HAP-1 (cell line): ENCODE data around the gene CNP.
"Not testable (repeated sequence)": the region's sequence is repeated elsewhere in the genome, so short reads cannot be mapped to it uniquely, and the experiment has no call there.

Source experiments
- DNase-seq, 2 experiments: peaks; one replicate each; pipeline ENCODE4 v3.0.0-alpha.2; 2016 to 2020; ENCODE audit warnings: low spot score in 2 of 2
- H3K27me3 ChIP-seq: fragments of 250-450 bp; sonication (Bioruptor Pico); 2 replicates; pipeline ENCODE4 v1.5.1; 2020; ENCODE audit warnings: low read depth, mild to moderate bottlenecking, moderate library complexity
- H3K36me3 ChIP-seq: fragments of 250-450 bp; sonication (Bioruptor Pico); replicated peaks from 2 replicates; pipeline ENCODE4 v1.5.1; 2020; ENCODE audit warnings: mild to moderate bottlenecking
- H3K4me1 ChIP-seq: fragments of 250-450 bp; sonication (Bioruptor Pico); 2 replicates; pipeline ENCODE4 v1.5.1; 2020; ENCODE audit warnings: mild to moderate bottlenecking
- H3K4me3 ChIP-seq: fragments of 250-450 bp; sonication (Bioruptor Pico); 2 replicates; pipeline ENCODE4 v1.5.1; 2020; ENCODE audit warnings: mild to moderate bottlenecking, moderate library complexity
- H3K9me3 ChIP-seq: fragments of 250-450 bp; sonication (Bioruptor Pico); 2 replicates; pipeline ENCODE4 v1.5.1; 2020; ENCODE audit warnings: mild to moderate bottlenecking, moderate library complexity
- in situ Hi-C: fragments of 300-500 bp; cut with MboI; formaldehyde crosslinking; loops from 3 replicates; pipeline ENCODE4 v1.14.3; 2020; ENCODE audit warnings: low sequenced_read_pairs, inconsistent platforms, mixed read lengths

Gene CNP

DNA sequence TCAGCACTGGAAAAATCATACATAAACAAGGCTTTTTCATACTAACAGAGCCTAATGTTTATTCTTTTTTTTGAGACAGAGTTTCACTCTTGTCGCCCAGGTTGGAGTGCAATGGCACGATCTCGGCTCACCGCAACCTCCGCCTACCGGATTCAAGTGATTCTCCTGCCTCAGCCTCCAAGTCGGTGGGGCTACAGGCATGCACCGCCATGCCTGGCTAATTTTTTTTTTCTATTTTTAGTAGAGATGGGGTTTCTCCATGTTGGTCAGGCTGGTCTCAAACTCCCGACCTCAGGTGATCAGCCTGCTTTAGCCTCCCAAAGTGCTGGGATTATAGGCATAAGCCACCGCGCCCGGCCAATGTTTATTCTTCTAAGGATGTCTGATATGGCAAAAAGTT lies 47.1 kb downstream of the CNP start:
- H3K4me3 ChIP-seq, DNase-seq, in situ Hi-C loops, H3K9me3 ChIP-seq, H3K27me3 ChIP-seq: not testable (repeated sequence)
- H3K36me3 ChIP-seq = peaks cover 21% of the 10 kb centered on the region; the same call in 1 of the 2 replicates
- peaks cover 39% of the 10 kb centered on the region for H3K4me1 ChIP-seq

DNA sequence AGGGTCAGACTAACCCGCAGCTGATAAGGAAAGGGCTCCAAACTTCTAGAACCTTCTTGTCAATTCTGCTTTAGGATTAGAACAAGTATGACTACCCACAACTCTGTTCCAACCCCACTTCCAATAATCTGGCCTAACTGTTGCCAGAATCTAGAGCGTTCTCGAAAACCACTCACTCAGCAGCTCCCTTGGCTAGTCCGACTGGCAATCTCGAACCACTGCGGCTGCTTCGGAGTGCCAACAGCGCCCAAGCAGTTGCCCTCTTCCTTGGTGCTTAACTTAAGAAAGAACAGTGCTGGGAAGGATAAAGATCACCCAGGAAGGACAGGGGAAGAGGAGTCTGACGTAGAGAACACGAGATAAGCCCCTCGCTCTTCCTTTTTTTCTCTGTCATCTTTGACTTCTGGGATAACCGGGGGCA lies 49.8 kb downstream of the CNP start:
- no peaks in the 10 kb centered on the region for H3K9me3 ChIP-seq
- DNase-seq = no peak
- in situ Hi-C loops = no loop called here
- peak overlapping the region; percentile 91 for H3K4me3 ChIP-seq
- H3K4me1 ChIP-seq = peaks cover 30% of the 10 kb centered on the region
- peaks cover 7% of the 10 kb centered on the region for H3K36me3 ChIP-seq
- H3K27me3 ChIP-seq = no peaks in the 10 kb centered on the region

DNA sequence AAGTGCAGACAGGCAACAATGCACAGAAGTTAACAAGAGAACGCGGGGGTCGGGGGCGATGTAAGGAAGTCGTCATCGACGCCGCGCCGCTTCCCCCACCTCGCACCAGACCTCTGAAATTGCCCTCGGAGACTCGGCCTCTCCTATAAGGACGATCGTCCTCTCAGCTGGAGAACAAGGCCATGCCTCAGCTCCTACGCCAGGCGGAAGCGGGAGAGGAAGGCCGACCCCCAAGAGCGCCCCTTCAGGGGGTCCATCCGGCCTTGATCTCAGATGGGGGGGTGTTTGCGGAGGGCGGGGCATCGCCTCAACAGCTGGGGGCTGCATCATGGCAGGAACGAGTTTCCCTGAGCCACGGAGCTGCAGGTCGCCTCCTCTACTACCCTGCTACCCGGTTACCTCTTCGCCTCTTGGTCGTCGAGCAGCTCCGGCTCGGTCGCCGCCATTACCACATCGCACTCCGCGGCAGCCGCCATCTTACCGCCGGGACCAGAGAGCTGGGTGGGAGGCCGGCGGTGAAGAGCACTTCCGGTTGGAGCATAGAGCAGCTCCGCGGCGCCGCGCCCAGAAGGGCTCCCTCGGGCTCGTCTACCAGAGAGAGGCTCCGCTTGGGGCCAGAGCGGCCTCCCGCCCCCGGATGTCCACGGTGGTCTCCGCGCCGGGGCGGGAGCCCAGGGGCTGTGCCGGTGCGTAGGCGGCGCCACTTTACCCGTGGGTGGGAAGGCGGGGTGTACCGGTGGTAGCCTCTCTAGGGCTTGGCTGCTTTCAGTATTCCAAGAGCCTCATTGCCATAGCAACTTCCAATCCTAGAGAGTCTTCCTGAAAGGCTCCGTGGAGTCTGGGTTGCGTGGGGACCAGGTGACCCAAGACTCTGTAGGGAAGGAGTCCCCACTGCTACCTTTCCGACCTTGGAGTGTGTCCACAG lies 50.6 kb downstream of the CNP start, which contains the start of gene DNAJC7:
Gene DNAJC7, minus strand, starts transcription at position 499 of the 925 bp plus-strand sequence. Its CDS starts 23 bp downstream, at position 476.
- Histone ChIP-seq H3K36me3 (peaks cover 3% of the 10 kb centered on the region), H3K9me3 (no peaks in the 10 kb centered on the region), H3K4me3 (peak within 1 kb of the TSS; percentile 91), H3K4me1 (peaks cover 22% of the 10 kb centered on the region), H3K27me3 (no peaks in the 10 kb centered on the region)
- DNase-seq = peak; percentile 94
- in situ Hi-C loops = no loop called here

DNA sequence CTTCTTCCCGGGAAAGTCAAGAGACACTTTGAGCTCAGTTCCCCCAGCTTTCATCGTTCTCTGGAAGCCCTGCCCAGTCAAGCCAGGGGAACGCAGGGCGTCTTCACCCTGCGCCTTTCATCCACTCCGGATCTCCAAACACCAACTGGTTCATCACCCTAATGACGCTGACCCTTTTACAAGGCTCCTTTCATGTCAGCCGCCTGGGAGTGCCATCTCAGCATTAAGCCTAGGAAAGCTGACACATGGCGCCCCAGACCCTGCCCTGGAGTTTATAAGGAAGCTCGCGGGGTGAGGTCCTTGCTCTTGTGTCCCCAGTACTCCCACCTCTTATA lies 51.2 kb downstream of the CNP start:
- DNase-seq = no peak
- H3K36me3 ChIP-seq = peaks cover 8% of the 10 kb centered on the region
- H3K4me1 ChIP-seq = peaks cover 16% of the 10 kb centered on the region
- in situ Hi-C loops = no loop called here
- H3K9me3 ChIP-seq = no peaks in the 10 kb centered on the region
- no peaks in the 10 kb centered on the region for H3K27me3 ChIP-seq
- peak overlapping the region; percentile 91 for H3K4me3 ChIP-seq

DNA sequence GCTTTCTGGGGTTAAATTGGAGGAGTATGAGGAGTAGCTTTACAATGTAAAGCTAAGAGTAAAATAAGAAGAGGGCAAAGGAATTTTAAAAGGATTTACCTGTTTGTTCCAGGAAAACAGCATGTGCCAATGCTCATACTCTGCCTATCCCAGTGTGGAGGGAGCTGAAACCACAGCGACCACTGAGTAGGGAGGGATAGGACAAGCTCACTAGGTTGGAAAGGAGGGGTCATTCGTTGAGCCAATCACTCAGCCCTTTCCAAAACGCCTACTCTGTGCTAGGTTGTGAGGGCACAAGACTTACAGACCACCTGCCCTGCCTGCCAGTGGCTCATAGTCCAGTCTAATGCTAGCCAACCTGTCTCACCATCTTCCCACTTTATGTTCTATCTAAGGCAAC lies 51.7 kb downstream of the CNP start:
- H3K36me3 ChIP-seq = peaks cover 13% of the 10 kb centered on the region
- H3K27me3 ChIP-seq = no peaks in the 10 kb centered on the region
- peak overlapping the region; percentile 91 for H3K4me3 ChIP-seq
- no peak for DNase-seq
- no peaks in the 10 kb centered on the region for H3K9me3 ChIP-seq
- in situ Hi-C loops = no loop called here
- H3K4me1 ChIP-seq = peaks cover 11% of the 10 kb centered on the region

DNA sequence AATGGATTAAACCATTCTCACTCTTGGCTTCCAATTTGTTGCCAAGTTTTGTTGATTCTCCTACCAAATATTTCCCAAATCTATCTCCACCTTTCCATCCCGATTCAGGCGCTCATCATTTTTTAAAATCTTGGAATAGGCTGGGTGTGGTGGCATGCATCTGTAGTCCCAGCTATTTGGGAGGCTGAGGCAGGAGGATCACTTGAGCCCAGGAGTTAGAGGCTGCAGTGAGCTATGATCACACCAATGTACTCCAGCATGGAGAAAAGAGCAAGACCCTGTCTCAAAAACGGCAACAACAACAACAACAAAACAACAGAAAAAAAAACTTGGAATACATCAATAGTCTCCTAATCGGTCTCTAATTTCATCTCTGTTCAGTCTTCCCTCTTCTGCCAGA lies 52.4 kb downstream of the CNP start:
- DNase-seq = no peak
- in situ Hi-C loops = no loop called here
- H3K27me3 ChIP-seq = no peaks in the 10 kb centered on the region
- peaks cover 19% of the 10 kb centered on the region for H3K36me3 ChIP-seq
- no peak overlapping the region for H3K4me3 ChIP-seq
- H3K9me3 ChIP-seq = no peaks in the 10 kb centered on the region
- H3K4me1 ChIP-seq = peaks cover 7% of the 10 kb centered on the region

DNA sequence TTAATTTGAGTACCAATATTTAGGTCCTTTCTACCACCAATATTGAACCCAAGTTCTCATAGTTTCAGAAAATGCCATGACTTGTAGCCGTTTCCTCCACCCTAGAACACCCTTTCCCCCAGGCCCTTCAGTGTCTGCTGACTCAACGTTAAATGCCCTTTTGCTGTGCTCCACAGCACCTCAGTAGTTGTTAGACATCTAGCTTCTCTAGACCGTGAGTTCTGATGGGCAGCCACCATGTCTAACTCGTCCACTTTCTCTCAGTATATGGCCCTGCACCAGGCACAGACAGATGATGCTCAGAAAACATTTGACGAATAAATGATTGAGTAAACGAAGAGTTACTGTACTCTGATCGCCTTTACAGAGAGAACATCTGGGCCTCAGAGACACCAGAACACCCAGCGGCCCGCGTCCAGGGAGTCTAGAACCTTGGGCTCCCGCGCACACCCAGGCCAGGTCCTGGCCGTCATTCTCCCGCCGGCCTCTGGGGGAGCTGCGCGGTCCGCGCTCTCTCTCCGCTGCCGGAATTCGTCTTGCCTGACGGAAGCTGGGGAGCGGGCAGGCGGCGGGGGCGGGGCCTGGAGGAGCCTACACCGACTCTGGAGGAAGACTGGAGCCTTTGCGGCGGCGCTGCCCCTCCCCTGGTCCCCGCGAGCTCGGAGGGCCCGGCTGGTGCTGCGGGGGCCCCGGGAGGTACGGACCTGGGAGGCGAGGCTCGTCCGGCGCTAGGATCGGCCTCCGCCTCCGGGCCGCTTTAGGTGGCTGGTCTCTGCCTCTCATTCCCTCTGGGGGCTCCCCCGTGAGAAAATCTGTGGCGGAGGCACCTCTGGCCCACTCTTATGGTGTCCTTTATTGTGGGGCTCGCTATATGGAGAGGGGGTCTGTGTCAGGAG lies 53.2 kb downstream of the CNP start, which contains the start of gene NKIRAS2:
Gene NKIRAS2, plus strand, starts transcription at position 582 of the 896 bp plus-strand sequence. CDS start 1,488 bp downstream, outside the sequence.
- peak; percentile 87 to 97 for DNase-seq
- peaks cover 25% of the 10 kb centered on the region for H3K36me3 ChIP-seq
- no peaks in the 10 kb centered on the region for H3K27me3 ChIP-seq
- no peaks in the 10 kb centered on the region for H3K9me3 ChIP-seq
- H3K4me3 ChIP-seq = peak within 1 kb of the TSS; percentile 86
- H3K4me1 ChIP-seq = peaks cover 7% of the 10 kb centered on the region
- in situ Hi-C loops = no loop called here

DNA sequence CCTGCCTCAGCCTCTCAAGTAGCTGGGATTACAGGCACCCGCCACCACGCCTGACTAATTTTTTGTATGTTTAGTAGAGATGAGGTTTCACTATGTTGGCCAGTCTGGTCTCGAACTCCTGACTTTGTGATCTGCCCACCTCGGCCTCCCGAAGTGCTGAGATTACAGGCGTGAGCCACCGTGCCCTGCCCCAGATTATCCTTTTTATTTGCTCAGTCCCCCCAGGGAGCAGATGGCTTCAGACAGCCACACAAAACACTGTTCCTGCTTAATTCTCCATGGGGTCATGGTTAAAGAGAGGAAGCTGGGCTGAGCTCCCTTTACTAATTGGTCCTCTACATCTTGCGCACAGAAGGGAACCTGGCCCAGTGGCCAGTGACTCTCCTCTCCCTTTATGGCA lies 54.2 kb downstream of the CNP start:
- H3K9me3 ChIP-seq, H3K4me1 ChIP-seq, H3K27me3 ChIP-seq, DNase-seq, in situ Hi-C loops: not testable (repeated sequence)
- H3K36me3 ChIP-seq = peaks cover 28% of the 10 kb centered on the region
- H3K4me3 ChIP-seq = peak overlapping the region; percentile 86

DNA sequence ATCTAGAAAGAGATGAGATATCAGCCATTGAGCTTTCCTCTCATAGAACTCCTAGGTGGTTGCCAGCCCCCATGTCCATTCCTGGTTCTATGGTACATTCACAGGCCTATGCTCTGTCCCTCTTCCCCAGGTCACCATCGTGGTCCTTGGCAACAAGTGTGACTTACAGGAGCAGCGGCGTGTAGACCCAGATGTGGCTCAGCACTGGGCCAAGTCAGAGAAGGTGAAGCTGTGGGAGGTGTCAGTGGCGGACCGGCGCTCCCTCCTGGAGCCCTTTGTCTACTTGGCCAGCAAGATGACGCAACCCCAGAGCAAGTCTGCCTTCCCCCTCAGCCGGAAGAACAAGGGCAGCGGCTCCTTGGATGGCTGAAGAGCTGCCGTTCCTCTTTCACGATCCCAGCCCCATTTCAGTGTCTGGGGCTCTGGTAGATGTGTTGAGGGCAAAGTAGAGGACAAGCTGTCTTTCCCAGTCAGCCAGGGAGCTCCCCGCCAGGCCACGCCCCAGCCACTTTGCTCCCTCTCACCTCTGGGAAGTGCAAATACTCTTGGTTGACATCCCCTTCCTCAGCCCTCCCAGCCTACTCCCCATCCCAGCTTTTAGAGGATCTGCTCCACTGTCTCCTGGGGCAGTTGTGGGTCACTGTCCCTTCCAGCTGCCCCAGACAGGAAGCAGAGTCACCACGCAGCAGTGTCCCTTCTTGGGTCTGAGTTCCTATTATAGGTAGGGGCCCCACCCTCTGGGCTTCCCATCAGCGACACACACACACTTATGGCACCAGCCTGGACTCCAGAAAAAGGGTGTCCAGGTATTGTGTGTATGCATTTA lies 57.1 kb downstream of the CNP start:
- no peak overlapping the region for H3K4me3 ChIP-seq
- no peaks in the 10 kb centered on the region for H3K9me3 ChIP-seq
- no peaks in the 10 kb centered on the region for H3K27me3 ChIP-seq
- H3K4me1 ChIP-seq = no peaks in the 10 kb centered on the region
- in situ Hi-C loops = no loop called here
- DNase-seq = no peak
- peaks cover 28% of the 10 kb centered on the region for H3K36me3 ChIP-seq

DNA sequence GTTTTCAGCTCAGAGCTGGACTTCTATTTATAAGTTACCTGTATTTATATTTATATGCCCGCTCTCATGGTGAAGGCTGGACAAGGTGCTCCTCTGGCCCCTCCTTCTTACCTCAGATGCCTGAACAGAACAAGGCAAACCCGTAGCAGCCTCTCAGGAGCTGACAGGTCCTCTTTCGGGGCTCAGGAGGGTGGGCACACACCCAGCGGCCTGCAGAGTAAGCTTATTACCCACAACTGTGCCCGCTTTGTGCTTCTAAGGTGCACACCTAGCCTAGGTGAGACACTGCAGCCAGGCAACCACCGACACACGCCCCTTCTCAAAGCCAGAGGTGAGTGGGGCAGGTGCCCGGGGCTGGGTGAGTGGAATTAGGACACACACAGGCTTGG lies 58.6 kb downstream of the CNP start:
- Histone ChIP-seq H3K4me1 (no peaks in the 10 kb centered on the region), H3K4me3 (no peak overlapping the region), H3K36me3 (peaks cover 28% of the 10 kb centered on the region), H3K27me3 (no peaks in the 10 kb centered on the region), H3K9me3 (no peaks in the 10 kb centered on the region)
- in situ Hi-C loops = loop anchor here (5.0 kb wide), 1 partner anchor 87 kb away; the partner anchor contains the start of gene DHX58
- DNase-seq = no peak

DNA sequence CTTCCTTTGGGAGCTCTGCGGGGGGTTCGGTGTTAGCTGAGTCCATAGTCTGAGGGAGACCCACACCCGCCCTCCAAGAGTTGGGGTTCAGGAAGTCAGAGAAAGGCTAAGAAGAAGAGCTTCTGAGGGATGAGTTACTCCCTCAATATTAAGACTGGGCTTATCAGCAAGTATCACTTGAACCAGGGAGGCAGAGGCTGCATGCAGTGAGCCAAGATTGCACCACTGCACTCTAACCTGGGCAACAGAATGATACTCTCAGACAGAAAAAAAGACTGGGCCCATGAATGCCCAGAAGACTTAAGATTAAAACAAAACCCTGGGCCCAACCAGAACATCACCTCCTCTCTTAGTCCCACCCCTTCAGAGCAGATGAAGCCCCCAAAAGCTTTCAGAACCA lies 59.3 kb downstream of the CNP start:
- Histone ChIP-seq H3K4me1 (no peaks in the 10 kb centered on the region), H3K4me3 (no peak overlapping the region), H3K27me3 (no peaks in the 10 kb centered on the region), H3K9me3 (no peaks in the 10 kb centered on the region), H3K36me3 (peaks cover 28% of the 10 kb centered on the region)
- in situ Hi-C loops = loop anchor here (5.0 kb wide), 1 partner anchor 86 kb away; the partner anchor contains the start of gene DHX58
- no peak for DNase-seq

DNA sequence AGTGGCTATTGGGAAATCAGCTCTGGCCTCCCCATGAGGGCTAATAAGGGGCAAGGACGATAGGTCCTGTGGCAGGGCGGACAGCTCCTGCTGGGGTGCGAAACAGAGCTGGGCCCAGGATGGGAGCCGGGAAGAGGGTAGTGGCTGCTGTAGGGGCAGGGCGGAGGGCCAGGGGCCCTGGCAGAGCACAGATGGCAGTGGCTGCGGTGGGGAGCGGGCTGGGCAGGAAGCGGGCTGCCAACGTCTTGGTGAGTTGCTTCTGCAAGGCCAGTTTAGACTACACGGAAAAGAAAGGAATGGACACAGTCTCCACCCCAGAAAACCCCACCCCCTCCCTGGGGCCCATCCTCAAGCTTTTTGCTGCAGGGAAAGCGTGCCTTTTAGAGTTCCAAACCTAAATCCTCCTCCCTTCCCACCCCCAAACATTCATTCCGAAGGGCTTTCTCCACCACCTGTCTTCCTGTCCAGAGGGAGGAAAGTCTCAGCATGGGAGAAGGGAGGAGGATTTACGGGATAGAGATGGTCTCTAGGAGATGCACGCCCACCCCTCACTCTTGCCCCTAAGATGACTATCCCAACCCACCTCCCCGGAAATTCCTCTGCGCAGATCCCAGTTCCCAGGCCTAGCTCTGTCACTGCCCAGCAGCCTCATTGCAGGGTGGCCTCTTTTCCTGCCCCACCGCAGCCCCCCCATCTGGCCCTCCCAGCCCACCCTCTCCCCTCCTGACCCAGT lies 60.4 kb downstream of the CNP start:
- Histone ChIP-seq H3K36me3 (peaks cover 28% of the 10 kb centered on the region), H3K4me3 (no peak overlapping the region), H3K9me3 (no peaks in the 10 kb centered on the region), H3K27me3 (no peaks in the 10 kb centered on the region), H3K4me1 (no peaks in the 10 kb centered on the region)
- DNase-seq = no peak
- in situ Hi-C loops = loop anchor here (5.0 kb wide), 1 partner anchor 85 kb away; the partner anchor contains the start of gene DHX58
